Pancreas (tissue), 10 donors: ENCODE results near the gene YIPF1. TPM values are rescaled to one million over a fixed set of nuclear protein-coding genes. Genes with fewer than 3 reads are reported as not detected.
A peak's percentile ranks its signal among the peaks of the same experiment; 100 is the strongest.

Experiments
- ATAC-seq, 4 donors: fragments of 200-7000 bp; cut with Tn5 transposase; one replicate each; pipeline versions ENCODE4 v1.8.0 to v1.9.1; 2020; ENCODE audit warnings: mild to moderate bottlenecking in 4 of 4, moderate library complexity in 4 of 4
- DNase-seq, 6 donors: peaks; one replicate each; pipeline ENCODE4 v3.0.0-alpha.2; 2020
- FAIRE-seq: peaks from 2 replicates; lab custom pipeline; 2012; peaks lifted over from hg19 to GRCh38; lab: Jason Lieb, UNC
- H3K27ac ChIP-seq, 4 donors: fragments of 200-600 bp; sonication (generic); 1 replicate in 3 of 4; 2 replicates in 1 of 4; pipeline versions ENCODE4 v1.5.0 to v1.8.0; 2020
- H3K27me3 ChIP-seq, 4 donors: fragments of 200-600 bp; one replicate each; pipeline ENCODE4 v1.8.0; 2021
- H3K36me3 ChIP-seq, 3 donors: fragments of 200-600 bp; sonication (generic) in 1 of 3; one replicate each; pipeline versions ENCODE4 v1.5.0 to v1.8.0; 2020 to 2021
- H3K4me1 ChIP-seq, 3 donors: fragments of 200-600 bp; one replicate each; pipeline ENCODE4 v1.8.0; 2021
- H3K4me3 ChIP-seq, 4 donors: fragments of 200-600 bp; sonication (generic) in 2 of 4; one replicate each; pipeline versions ENCODE4 v1.5.0 to v1.8.0; 2020 to 2021
- H3K9me3 ChIP-seq, 4 donors: fragments of 200-600 bp; one replicate each; pipeline ENCODE4 v1.8.0; 2021
- CTCF ChIP-seq, 4 donors: fragments of 200-600 bp; sonication (generic) in 3 of 4; IDR thresholded peaks; one replicate each; pipeline versions ENCODE4 v1.5.0 to v1.8.0; 2021; ENCODE audit warnings: antibody characterized with exemption in 4 of 4
- WGBS, 2 donors: extraction: QIAGEN DNeasy Blood & Tissue Kit; methylation state at CpG; one replicate each; pipeline ENCODE4 v1.1.7; 2013; 5-methylcytosine and 5-hydroxymethylcytosine counted together
- intact Hi-C, 3 donors: fragments of 100-400 bp; cut with DNase I; formaldehyde crosslinking; loops; one replicate each; pipeline versions ENCODE4 v1.11.1 to v1.14.2; 2022
- polyA plus RNA-seq, 2 donors: library from polyadenylated mRNA; stranded (reverse); fragments of 200-250 nt; gene quantifications; one replicate each; pipeline ENCODE4 v1.2.3, GENCODE V29; 2013
- total RNA-seq, 6 donors: library from RNA; stranded (reverse); fragmentation: NEBNext Ultra II Directional in 4 of 6; extraction: Animal tissue kit (Norgen Biotek cat#: 25700) in 4 of 6; gene quantifications; one replicate each; pipeline versions ENCODE4 v1.2.1 to v1.2.4, GENCODE V29; 2021 to 2023
- donor health status: healthy with polysubstance abuse.
- donor health status: DM: no; HTN: no; CAD: no; lungs with moderate emphysema.
- donor health status: DM: no; HTN: no; CAD: no.
- donor health status: control.
- donor health status: control.
- donor health status: Bipolar disorder and iron deficiency.
- donor health status: DM: yes; HTN: yes; CAD: no.
- donor health status: DM: no; HTN: no; CAD: no.
- donor health status: DM: no; HTN: no; CAD: no.
- donor health status: DM: yes; HTN: yes; CAD: no.

The YIPF1 gene
- total and polyA plus RNA-seq, 8 donors, result 5.6 to 17.7 (median 11.0) TPM

- Histone ChIP-seq H3K4me1 (no peaks in the 10 kb centered on the region), H3K36me3 (no peaks in the 10 kb centered on the region), H3K9me3 (no peaks in the 10 kb centered on the region), H3K4me3 (no peak overlapping the region), H3K27ac (no peak overlapping the region), H3K27me3 (no peaks in the 10 kb centered on the region)
- intact Hi-C loops, result no loop called here
- WGBS, 2 donors, result 92 to 93% methylated on average over 8 of the region's 8 CpGs
- FAIRE-seq, result no peak
- ATAC-seq, result no peak
- DNase-seq, result no peak
- no peak for TF ChIP-seq CTCF (IDR thresholded peaks at IDR 0.05)
Observed at GRCh38 chr1:53905509-53905908, 15.9 kb upstream of the YIPF1 start.

GRCh38 chr1:53902235-53903138 is 12.9 kb upstream of the YIPF1 start:
- no peak for DNase-seq
- intact Hi-C loops, result no loop called here
- FAIRE-seq, result no peak
- Histone ChIP-seq H3K4me1 (peaks cover 0 to 11% (median 9%) of the 10 kb centered on the region in 3 donors), H3K27ac (no peak overlapping the region), H3K36me3 (no peaks in the 10 kb centered on the region), H3K4me3 (no peak overlapping the region), H3K9me3 (no peaks in the 10 kb centered on the region), H3K27me3 (no peaks in the 10 kb centered on the region)
- WGBS, 2 donors, result 74 to 82% methylated on average over 7 of the region's 7 CpGs
- no peak for ATAC-seq
- TF ChIP-seq CTCF (IDR thresholded peaks at IDR 0.05), result no peak

- H3K27ac ChIP-seq, result no peak overlapping the region
- no peak for ATAC-seq
- H3K9me3 ChIP-seq, result no peaks in the 10 kb centered on the region
- no peak overlapping the region for H3K4me3 ChIP-seq
- WGBS, 2 donors, result 89 to 91% methylated on average over 3 of the region's 3 CpGs
- no peaks in the 10 kb centered on the region for H3K27me3 ChIP-seq
- H3K4me1 ChIP-seq, result peaks cover 0 to 11% (median 9%) of the 10 kb centered on the region in 3 donors
- H3K36me3 ChIP-seq, result no peaks in the 10 kb centered on the region
- intact Hi-C loops, result no loop called here
- TF ChIP-seq CTCF (IDR thresholded peaks at IDR 0.05), result no peak
- no peak for FAIRE-seq
- no peak for DNase-seq
Observed at GRCh38 chr1:53899708-53900107, 10.1 kb upstream of the YIPF1 start.

- intact Hi-C loops, result no loop called here
- Histone ChIP-seq H3K4me1 (peaks cover 0 to 11% (median 9%) of the 10 kb centered on the region in 3 donors), H3K27me3 (no peaks in the 10 kb centered on the region), H3K27ac (no peak overlapping the region), H3K4me3 (no peak overlapping the region), H3K9me3 (no peaks in the 10 kb centered on the region), H3K36me3 (no peaks in the 10 kb centered on the region)
- no peak for TF ChIP-seq CTCF (IDR thresholded peaks at IDR 0.05)
- no peak for FAIRE-seq
- peak; percentile 56 to 82 (median 77) for ATAC-seq
- WGBS, 2 donors, result 2% methylated on average over 2 of the region's 2 CpGs
- DNase-seq, result peak in 5 of 6 donors; percentile 13 to 69 (median 40)
Observed at GRCh38 chr1:53899206-53899628, 9.6 kb upstream of the YIPF1 start.
